WTC11 (cell line): ENCODE data around the gene KAT8. TPM values are rescaled to one million over a fixed set of nuclear protein-coding genes. Genes with fewer than 3 reads are reported as not detected.
A peak's percentile ranks its signal among the peaks of the same experiment; 100 is the strongest.

Experiments
- ATAC-seq: fragments of 200-7000 bp; cut with Tn5 transposase; 2 replicates; pipeline ENCODE4 v1.10.0; 2021; ENCODE audit warnings: mild to moderate bottlenecking, moderate library complexity
- CTCF ChIA-PET: fragments of 300-600 bp; sonication (Branson Sonifier 250); formaldehyde crosslinking; loops from one replicate; lab custom pipeline; 2021; ENCODE audit warnings: antibody characterized with exemption; lab: Charles Lee
- POLR2A ChIA-PET: fragments of 350-600 bp; sonication (Branson Sonifier 250); formaldehyde crosslinking; loops from one replicate; lab custom pipeline; 2021; ENCODE audit warnings: antibody characterized with exemption; lab: Charles Lee
- DNase-seq: peaks from one replicate; pipeline ENCODE4 v3.0.0; 2021; ENCODE audit warnings: low spot score
- H3K27ac Mint-ChIP-seq: 2 replicates; pipeline ENCODE4 v1.8.0; 2021; ENCODE audit warnings: mixed read lengths
- H3K27me3 Mint-ChIP-seq: 2 replicates; pipeline ENCODE4 v1.8.0; 2021; ENCODE audit warnings: low read depth, mild to moderate bottlenecking, moderate library complexity, mixed read lengths
- H3K36me3 Mint-ChIP-seq: 2 replicates; pipeline ENCODE4 v1.8.0; 2021; ENCODE audit warnings: mixed read lengths
- H3K4me1 Mint-ChIP-seq: 2 replicates; pipeline ENCODE4 v1.8.0; 2022; ENCODE audit warnings: mixed read lengths
- H3K4me3 Mint-ChIP-seq: 2 replicates; pipeline ENCODE4 v1.8.0; 2021; ENCODE audit warnings: mild to moderate bottlenecking, moderate library complexity, mixed read lengths
- H3K9me3 Mint-ChIP-seq: 2 replicates; pipeline ENCODE4 v1.8.0; 2021; ENCODE audit warnings: mixed read lengths
- AR ChIP-seq: fragments of 250-450 bp; sonication (Bioruptor Pico); IDR thresholded peaks from 2 replicates; pipeline ENCODE4 v1.9.0; 2021; ENCODE audit warnings: mild to moderate bottlenecking
- ATF1 ChIP-seq: sonication (generic); formaldehyde crosslinking; IDR thresholded peaks from 2 replicates; pipeline ENCODE4 v1.8.1; 2023; ENCODE audit warnings: mild to moderate bottlenecking, moderate library complexity, missing genetic modification reagents
- CREM ChIP-seq: sonication (generic); formaldehyde crosslinking; IDR thresholded peaks from 2 replicates; pipeline ENCODE4 v1.8.1; 2022; ENCODE audit warnings: mild to moderate bottlenecking, missing genetic modification reagents, moderate library complexity
- EMX1 ChIP-seq: fragments of 250-450 bp; sonication (Bioruptor Pico); IDR thresholded peaks from 2 replicates; pipeline ENCODE4 v1.8.0; 2021; ENCODE audit warnings: mild to moderate bottlenecking
- ESRRA ChIP-seq: sonication (generic); formaldehyde crosslinking; IDR thresholded peaks from 2 replicates; pipeline ENCODE4 v1.8.1; 2022; ENCODE audit warnings: mild to moderate bottlenecking, missing genetic modification reagents, borderline replicate concordance
- ETV6 ChIP-seq: sonication (generic); formaldehyde crosslinking; IDR thresholded peaks from 2 replicates; pipeline ENCODE4 v1.8.1; 2022; ENCODE audit warnings: mild to moderate bottlenecking, missing genetic modification reagents
- FOXK1 ChIP-seq: sonication (generic); formaldehyde crosslinking; IDR thresholded peaks from 2 replicates; pipeline ENCODE4 v1.8.0; 2022; ENCODE audit warnings: mild to moderate bottlenecking, moderate library complexity, missing genetic modification reagents
- FOXP1 ChIP-seq: sonication (generic); formaldehyde crosslinking; IDR thresholded peaks from 2 replicates; pipeline ENCODE4 v1.8.0; 2022; ENCODE audit warnings: missing genetic modification reagents, mild to moderate bottlenecking, moderate library complexity, borderline replicate concordance
- FOXP4 ChIP-seq: sonication (generic); formaldehyde crosslinking; IDR thresholded peaks from 2 replicates; pipeline ENCODE4 v1.8.0; 2022; ENCODE audit warnings: mild to moderate bottlenecking, missing genetic modification reagents
- GABPB1 ChIP-seq: sonication (generic); formaldehyde crosslinking; IDR thresholded peaks from 2 replicates; pipeline ENCODE4 v1.8.1; 2023; ENCODE audit warnings: mild to moderate bottlenecking, missing genetic modification reagents
- MYBL2 ChIP-seq: sonication (generic); formaldehyde crosslinking; IDR thresholded peaks from 2 replicates; pipeline ENCODE4 v1.8.1; 2023; ENCODE audit warnings: mild to moderate bottlenecking, moderate library complexity, missing genetic modification reagents
- NFE2L1 ChIP-seq: sonication (generic); formaldehyde crosslinking; IDR thresholded peaks from 2 replicates; pipeline ENCODE4 v1.8.1; 2023; ENCODE audit warnings: missing genetic modification reagents
- NR3C1 ChIP-seq: sonication (generic); formaldehyde crosslinking; conservative IDR thresholded peaks from 2 replicates; pipeline ENCODE4 v1.8.1; 2023; ENCODE audit warnings: low read depth, mild to moderate bottlenecking, missing genetic modification reagents
- PREB ChIP-seq: sonication (generic); formaldehyde crosslinking; IDR thresholded peaks from 2 replicates; pipeline ENCODE4 v1.8.1; 2022; ENCODE audit warnings: mild to moderate bottlenecking, missing genetic modification reagents, moderate library complexity, borderline replicate concordance
- RELA ChIP-seq: sonication (generic); formaldehyde crosslinking; IDR thresholded peaks from 2 replicates; pipeline ENCODE4 v1.8.1; 2022; ENCODE audit warnings: missing genetic modification reagents, mild to moderate bottlenecking, borderline replicate concordance
- RORB ChIP-seq: fragments of 250-450 bp; sonication (Bioruptor Pico); IDR thresholded peaks from 2 replicates; pipeline ENCODE4 v1.9.0; 2021; ENCODE audit warnings: mild to moderate bottlenecking
- SOX15 ChIP-seq: fragments of 250-450 bp; sonication (Bioruptor Pico); IDR thresholded peaks from 2 replicates; pipeline ENCODE4 v1.9.0; 2021; ENCODE audit warnings: mild to moderate bottlenecking
- SP1 ChIP-seq: sonication (generic); formaldehyde crosslinking; conservative IDR thresholded peaks from 2 replicates; pipeline ENCODE4 v1.8.1; 2022; ENCODE audit warnings: missing genetic modification reagents
- TEAD1 ChIP-seq: sonication (generic); formaldehyde crosslinking; IDR thresholded peaks from 2 replicates; pipeline ENCODE4 v1.8.0; 2022; ENCODE audit warnings: mild to moderate bottlenecking, missing genetic modification reagents
- USF2 ChIP-seq: sonication (generic); formaldehyde crosslinking; IDR thresholded peaks from 2 replicates; pipeline ENCODE4 v1.8.1; 2023; ENCODE audit warnings: mild to moderate bottlenecking, missing genetic modification reagents, moderate library complexity
- ZNF232 ChIP-seq: sonication (generic); formaldehyde crosslinking; IDR thresholded peaks from 2 replicates; pipeline ENCODE4 v1.8.0; 2022; ENCODE audit warnings: mild to moderate bottlenecking, missing genetic modification reagents
- ZNF416 ChIP-seq: fragments of 250-450 bp; sonication (Bioruptor Pico); IDR thresholded peaks from 2 replicates; pipeline ENCODE4 v1.9.0; 2021; ENCODE audit warnings: mild to moderate bottlenecking, inconsistent platforms
- total RNA-seq: library from RNA; stranded (reverse); gene quantifications from 3 replicates; pipeline ENCODE4 v1.2.3, GENCODE V29; 2021
- TF ChIP-seq, protein P1 (sequence below): sonication (generic); formaldehyde crosslinking; IDR thresholded peaks from 2 replicates; pipeline ENCODE4 v1.8.0; 2022; ENCODE audit warnings: mild to moderate bottlenecking, missing genetic modification reagents
- TF ChIP-seq, protein P2 (sequence below): sonication (generic); formaldehyde crosslinking; IDR thresholded peaks from 2 replicates; pipeline ENCODE4 v1.8.0; 2022; ENCODE audit warnings: mild to moderate bottlenecking, missing genetic modification reagents
- TF ChIP-seq, protein P3 (sequence below): sonication (generic); formaldehyde crosslinking; IDR thresholded peaks from 2 replicates; pipeline ENCODE4 v1.8.1; 2022; ENCODE audit warnings: mild to moderate bottlenecking, moderate library complexity, missing genetic modification reagents
- TF ChIP-seq, protein P4 (sequence below): sonication (generic); formaldehyde crosslinking; IDR thresholded peaks from 2 replicates; pipeline ENCODE4 v1.8.0; 2022; ENCODE audit warnings: mild to moderate bottlenecking, missing genetic modification reagents

KAT8 gene
- total RNA-seq, 1 experiment from 2014 or later, result 70.8 TPM

- ChIA-PET POLR2A (no interaction called here), CTCF (interaction anchor here (1.1 to 3.0 kb wide), 2 partner anchors 34 to 123 kb away, joined by 5 to 9 read pairs; partner anchors contain the start of gene HSD3B7)
- DNase-seq, result peak; percentile 77
- peaks cover 9% of the 10 kb centered on the region; the same call in 1 of the 2 replicates for H3K4me1 Mint-ChIP-seq
- peak within 1 kb of the TSS; percentile 74 for H3K4me3 Mint-ChIP-seq
- no peaks in the 10 kb centered on the region for H3K9me3 Mint-ChIP-seq
- peaks cover 30% of the 10 kb centered on the region for H3K36me3 Mint-ChIP-seq
- H3K27ac Mint-ChIP-seq, result no peak within 1 kb of the TSS
- H3K27me3 Mint-ChIP-seq, result peaks cover 4% of the 10 kb centered on the region
- TF ChIP-seq ESRRA (CRISPR knock-in tag) (peak; percentile 74; the same call in 1 of the 2 replicates), FOXP1 (CRISPR knock-in tag) (peak; percentile 65; the same call in 1 of the 2 replicates), CREM (CRISPR knock-in tag) (peak; percentile 76; the same call in 1 of the 2 replicates), SP1 (CRISPR knock-in tag) (peak; percentile 95), ETV6 (CRISPR knock-in tag) (peak; percentile 15; the same call in 1 of the 2 replicates), ZNF416 (CRISPR knock-in tag) (no peak), SOX15 (CRISPR knock-in tag) (no peak), NR3C1 (CRISPR knock-in tag) (no peak), ATF1 (no peak; the same call in 1 of the 2 replicates), FOXP4 (CRISPR knock-in tag) (peak; percentile 68; the same call in 1 of the 2 replicates), TEAD1 (CRISPR knock-in tag) (0 out of 2 replicates have a peak, but pooled peaks have one; percentile 60), ZNF232 (CRISPR knock-in tag) (0 out of 2 replicates have a peak, but pooled peaks have one; percentile 39), EMX1 (CRISPR knock-in tag) (no peak), NFE2L1 (0 out of 2 replicates have a peak, but pooled peaks have one; percentile 57), GABPB1 (CRISPR knock-in tag) (peak; percentile 58), PREB (CRISPR knock-in tag) (peak; percentile 71; the same call in 1 of the 2 replicates), MYBL2 (CRISPR knock-in tag) (peak; percentile 61; the same call in 1 of the 2 replicates), AR (no peak), RORB (CRISPR knock-in tag) (no peak), RELA (CRISPR knock-in tag) (peak; percentile 81; the same call in 1 of the 2 replicates), USF2 (CRISPR knock-in tag) (0 out of 2 replicates have a peak, but pooled peaks have one; percentile 17), FOXK1 (CRISPR knock-in tag) (peak; percentile 67; the same call in 1 of the 2 replicates)
- TF ChIP-seq, protein P1, sequence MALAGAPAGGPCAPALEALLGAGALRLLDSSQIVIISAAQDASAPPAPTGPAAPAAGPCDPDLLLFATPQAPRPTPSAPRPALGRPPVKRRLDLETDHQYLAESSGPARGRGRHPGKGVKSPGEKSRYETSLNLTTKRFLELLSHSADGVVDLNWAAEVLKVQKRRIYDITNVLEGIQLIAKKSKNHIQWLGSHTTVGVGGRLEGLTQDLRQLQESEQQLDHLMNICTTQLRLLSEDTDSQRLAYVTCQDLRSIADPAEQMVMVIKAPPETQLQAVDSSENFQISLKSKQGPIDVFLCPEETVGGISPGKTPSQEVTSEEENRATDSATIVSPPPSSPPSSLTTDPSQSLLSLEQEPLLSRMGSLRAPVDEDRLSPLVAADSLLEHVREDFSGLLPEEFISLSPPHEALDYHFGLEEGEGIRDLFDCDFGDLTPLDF (CRISPR knock-in tag), result no peak
- TF ChIP-seq, protein P2, sequence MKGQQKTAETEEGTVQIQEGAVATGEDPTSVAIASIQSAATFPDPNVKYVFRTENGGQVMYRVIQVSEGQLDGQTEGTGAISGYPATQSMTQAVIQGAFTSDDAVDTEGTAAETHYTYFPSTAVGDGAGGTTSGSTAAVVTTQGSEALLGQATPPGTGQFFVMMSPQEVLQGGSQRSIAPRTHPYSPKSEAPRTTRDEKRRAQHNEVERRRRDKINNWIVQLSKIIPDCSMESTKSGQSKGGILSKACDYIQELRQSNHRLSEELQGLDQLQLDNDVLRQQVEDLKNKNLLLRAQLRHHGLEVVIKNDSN (CRISPR knock-in tag), result peak; percentile 49; the same call in 1 of the 2 replicates
- TF ChIP-seq, protein P3, sequence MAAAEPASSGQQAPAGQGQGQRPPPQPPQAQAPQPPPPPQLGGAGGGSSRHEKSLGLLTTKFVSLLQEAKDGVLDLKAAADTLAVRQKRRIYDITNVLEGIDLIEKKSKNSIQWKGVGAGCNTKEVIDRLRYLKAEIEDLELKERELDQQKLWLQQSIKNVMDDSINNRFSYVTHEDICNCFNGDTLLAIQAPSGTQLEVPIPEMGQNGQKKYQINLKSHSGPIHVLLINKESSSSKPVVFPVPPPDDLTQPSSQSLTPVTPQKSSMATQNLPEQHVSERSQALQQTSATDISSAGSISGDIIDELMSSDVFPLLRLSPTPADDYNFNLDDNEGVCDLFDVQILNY (CRISPR knock-in tag), result peak; percentile 40; the same call in 1 of the 2 replicates
- TF ChIP-seq, protein P4, sequence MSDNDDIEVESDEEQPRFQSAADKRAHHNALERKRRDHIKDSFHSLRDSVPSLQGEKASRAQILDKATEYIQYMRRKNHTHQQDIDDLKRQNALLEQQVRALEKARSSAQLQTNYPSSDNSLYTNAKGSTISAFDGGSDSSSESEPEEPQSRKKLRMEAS (CRISPR knock-in tag), result peak; percentile 44; the same call in 1 of the 2 replicates
- ATAC-seq, result peak; percentile 83
These were observed 9.2 kb upstream of the KAT8 start, which contains the start of gene BCKDK for GRCh38 chr16:31108035-31108793. BCKDK (plus strand) TSS chr16:31108386; CDS start chr16:31109224, 838 bp downstream.
